ENCODE measurements around the gene PPP1R12A.

- TF ChIP-seq CTCF (IDR thresholded peaks at IDR 0.05 in 8 of 11, conservative IDR thresholded peaks at IDR 0.05 in 3 of 11) (no peak), POLR2AphosphoS5 (IDR thresholded peaks at IDR 0.05) (no peak)
Observed at GRCh38 chr12:79850610-79851299, 84.1 kb downstream of the PPP1R12A start.
